IMR-90 (cell line): ENCODE results near the gene RAMP3. TPM values are rescaled to one million over a fixed set of nuclear protein-coding genes. Genes with fewer than 3 reads are reported as not detected.
"Not testable (repeated sequence)": the region's sequence is repeated elsewhere in the genome, so short reads cannot be mapped to it uniquely, and the experiment has no call there.

Experiments
- ATAC-seq: fragments of 200-7000 bp; cut with Tn5 transposase; 2 replicates; pipeline ENCODE4 v1.9.1; 2020; ENCODE audit warnings: low read depth, mild to moderate bottlenecking, moderate library complexity
- BruUV-seq: library from RNA; stranded (reverse); fragments of 400-500 nt; replicated peaks from 2 replicates; lab custom pipeline; 2021; lab: Mats Ljungman, UMichigan
- CTCF ChIA-PET: fragments of 300-600 bp; formaldehyde crosslinking; extraction: SDS; loops from one replicate; lab custom pipeline; 2021; ENCODE audit warnings: antibody characterized with exemption; lab: Yijun Ruan, JAX
- POLR2A ChIA-PET: fragments of 300-600 bp; sonication (Branson Sonifier 250); formaldehyde crosslinking; loops from one replicate; lab custom pipeline; 2022; ENCODE audit warnings: antibody characterized with exemption; ENCODE audit not compliant: unreplicated experiment; lab: Charles Lee
- DNase-seq: peaks from one replicate; pipeline ENCODE4 v3.0.0; 2013
- H2AFZ ChIP-seq: replicated peaks from 2 replicates; pipeline ENCODE3; 2013; ENCODE audit warnings: low read length, mild to moderate bottlenecking; ENCODE audit not compliant: poor library complexity
- H2AK5ac ChIP-seq: 2 replicates; pipeline ENCODE4 v1.6.1; 2013; ENCODE audit warnings: low read depth, low read length, inconsistent platforms
- H2AK9ac ChIP-seq: replicated peaks from 2 replicates; pipeline ENCODE3; 2013; ENCODE audit warnings: mild to moderate bottlenecking, low read depth, low read length, moderate library complexity; ENCODE audit not compliant: poor library complexity
- H2BK120ac ChIP-seq: 2 replicates; pipeline ENCODE4 v1.6.1; 2013; ENCODE audit warnings: low read depth, low read length, inconsistent platforms
- H2BK15ac ChIP-seq: 3 replicates; pipeline ENCODE4 v1.6.1; 2013; ENCODE audit warnings: low read depth, low read length, inconsistent platforms
- H2BK20ac ChIP-seq: 2 replicates; pipeline ENCODE4 v1.6.1; 2013; ENCODE audit warnings: low read depth, mild to moderate bottlenecking, inconsistent platforms, low read length, moderate library complexity
- H2BK5ac ChIP-seq: 2 replicates; pipeline ENCODE4 v1.6.1; 2013; ENCODE audit warnings: mild to moderate bottlenecking, low read depth, low read length, inconsistent platforms; ENCODE audit not compliant: poor library complexity, severe bottlenecking
- H3K14ac ChIP-seq: replicated peaks from 2 replicates; pipeline ENCODE4 v1.6.1; 2013; ENCODE audit warnings: low read depth, low read length, inconsistent platforms
- H3K18ac ChIP-seq: 2 replicates; pipeline ENCODE4 v1.6.1; 2013; ENCODE audit warnings: low read depth, low read length, control low read depth
- H3K23ac ChIP-seq: 2 replicates; pipeline ENCODE4 v1.6.1; 2013; ENCODE audit warnings: low read depth, low read length, inconsistent platforms
- H3K27ac ChIP-seq: 2 replicates; pipeline ENCODE4 v1.5.1; 2013; ENCODE audit warnings: mild to moderate bottlenecking, control low read depth, low read length; ENCODE audit not compliant: insufficient read depth
- H3K27me3 ChIP-seq: 2 replicates; pipeline ENCODE4 v1.6.1; 2013; ENCODE audit warnings: low read length; ENCODE audit not compliant: control insufficient read depth, insufficient read depth
- H3K36me3 ChIP-seq: 2 replicates; pipeline ENCODE4 v1.6.1; 2013; ENCODE audit warnings: low read length, mixed read lengths; ENCODE audit not compliant: control insufficient read depth, insufficient read depth
- H3K4ac ChIP-seq: 2 replicates; pipeline ENCODE4 v1.6.1; 2013; ENCODE audit warnings: low read depth, low read length, inconsistent platforms
- H3K4me1 ChIP-seq: 2 replicates; pipeline ENCODE4 v1.6.1; 2013; ENCODE audit warnings: low read length, mixed read lengths; ENCODE audit not compliant: control insufficient read depth, insufficient read depth
- H3K4me2 ChIP-seq: 2 replicates; pipeline ENCODE4 v1.6.1; 2013; ENCODE audit warnings: low read depth, mild to moderate bottlenecking, control low read depth, low read length, moderate library complexity
- H3K4me3 ChIP-seq: 2 replicates; pipeline ENCODE4 v1.5.1; 2013; ENCODE audit warnings: low read depth, mild to moderate bottlenecking, control low read depth, low read length, moderate library complexity; ENCODE audit not compliant: insufficient read depth
- H3K56ac ChIP-seq: 2 replicates; pipeline ENCODE4 v1.6.1; 2013; ENCODE audit warnings: low read length, inconsistent platforms; ENCODE audit not compliant: insufficient read depth; ENCODE audit errors: extremely low read depth
- H3K79me1 ChIP-seq, 2 experiments: 2 replicates each; pipeline ENCODE4 v1.6.1; 2013; ENCODE audit warnings: low read length in 2 of 2, inconsistent platforms in 1 of 2, low read depth in 1 of 2
- H3K9ac ChIP-seq: 2 replicates; pipeline ENCODE4 v1.6.1; 2013; ENCODE audit warnings: low read depth, low read length, control low read depth
- H3K9me1 ChIP-seq: 2 replicates; pipeline ENCODE4 v1.6.1; 2013; ENCODE audit warnings: low read length, inconsistent platforms; ENCODE audit not compliant: insufficient read depth
- H3K9me3 ChIP-seq: 2 replicates; pipeline ENCODE4 v1.6.1; 2013; ENCODE audit warnings: low read length; ENCODE audit not compliant: control insufficient read depth, insufficient read depth
- H4K20me1 ChIP-seq: 2 replicates; pipeline ENCODE4 v1.6.1; 2013; ENCODE audit warnings: low read length, inconsistent platforms; ENCODE audit not compliant: insufficient read depth
- H4K5ac ChIP-seq: 2 replicates; pipeline ENCODE4 v1.6.1; 2013; ENCODE audit warnings: mild to moderate bottlenecking, low read depth, low read length, control low read depth
- H4K8ac ChIP-seq, 2 experiments: 2 replicates each; pipeline ENCODE4 v1.6.1; 2013; ENCODE audit warnings: low read depth in 2 of 2, low read length in 2 of 2, control low read depth in 1 of 2, inconsistent platforms in 1 of 2
- H4K91ac ChIP-seq: 2 replicates; pipeline ENCODE4 v1.6.1; 2013; ENCODE audit warnings: low read depth, low read length, inconsistent platforms; ENCODE audit not compliant: insufficient read depth
- WGBS, 2 experiments: methylation state at CpG; one replicate each; pipeline versions ENCODE4 v1.1.5 to v1.1.7; 2013; ENCODE audit warnings: missing lambda C conversion rate in 2 of 2; ENCODE audit not compliant: insufficient read length in 1 of 2; ENCODE audit errors: extremely low coverage in 2 of 2; 5-methylcytosine and 5-hydroxymethylcytosine counted together
- dilution Hi-C: fragments of 300-500 bp; cut with HindIII; formaldehyde crosslinking; loops from one replicate; pipeline ENCODE4 v1.14.3; 2018; ENCODE audit warnings: low sequenced_read_pairs; ENCODE audit not compliant: unreplicated experiment
- in situ Hi-C: fragments of 300-500 bp; cut with MboI; formaldehyde crosslinking; loops from 3 replicates; pipeline ENCODE4 v1.14.3; 2019; ENCODE audit warnings: low sequenced_read_pairs, inconsistent platforms, mixed read lengths
- intact Hi-C: fragments of 100-400 bp; cut with micrococcal nuclease; formaldehyde crosslinking; loops from 2 replicates; pipeline ENCODE4 v1.10.0; 2022
- polyA plus RNA-seq, 3 experiments: library from polyadenylated mRNA; depleted of rRNA; stranded (reverse); fragments of >200 nt; gene quantifications; 2 replicates each; pipeline ENCODE4 v1.2.3, GENCODE V29; 2012; ENCODE audit warnings: low replicate concordance in 1 of 3
- total RNA-seq: library from RNA; depleted of rRNA; stranded (reverse); fragments of >200 nt; gene quantifications from 2 replicates; pipeline ENCODE4 v1.2.3, GENCODE V29; 2012

The RAMP3 gene
- total and polyA plus RNA-seq, 2 of the 4 experiments (the other 2 are of a cell fraction) = not detected

- H2AFZ ChIP-seq, H3K4ac ChIP-seq, H3K9ac ChIP-seq, CTCF ChIA-PET, H3K4me1 ChIP-seq, H2BK20ac ChIP-seq, H3K18ac ChIP-seq, ATAC-seq, DNase-seq, H2AK5ac ChIP-seq, POLR2A ChIA-PET, H2AK9ac ChIP-seq, H3K14ac ChIP-seq, H2BK120ac ChIP-seq, dilution Hi-C loops, H3K36me3 ChIP-seq, H4K20me1 ChIP-seq, H3K9me3 ChIP-seq, H4K5ac ChIP-seq, H3K4me3 ChIP-seq, H3K56ac ChIP-seq, H4K8ac ChIP-seq, H3K79me1 ChIP-seq, H3K9me1 ChIP-seq, H3K27ac ChIP-seq, H4K91ac ChIP-seq, H2BK15ac ChIP-seq, BruUV-seq, H2BK5ac ChIP-seq, H3K23ac ChIP-seq, H3K4me2 ChIP-seq: not testable (repeated sequence)
- intact Hi-C loops (loop anchor here (1.0 kb wide), 2 partner anchors 106 to 700 kb away; no protein-coding TSS in a partner anchor), in situ Hi-C loops (loop anchor here (5.0 to 10.0 kb wide), 2 partner anchors 98 to 701 kb away; no protein-coding TSS in a partner anchor)
- WGBS, 2 experiments = no CpG with 5 or more reads among the region's 8 CpGs
- H3K27me3 ChIP-seq = peaks cover 56% of the 10 kb centered on the region
Observed at GRCh38 chr7:45153861-45154260, 3.7 kb upstream of the RAMP3 start.
